ENCODE measurements around the gene PAPPA2.

Gene PAPPA2

DNA sequence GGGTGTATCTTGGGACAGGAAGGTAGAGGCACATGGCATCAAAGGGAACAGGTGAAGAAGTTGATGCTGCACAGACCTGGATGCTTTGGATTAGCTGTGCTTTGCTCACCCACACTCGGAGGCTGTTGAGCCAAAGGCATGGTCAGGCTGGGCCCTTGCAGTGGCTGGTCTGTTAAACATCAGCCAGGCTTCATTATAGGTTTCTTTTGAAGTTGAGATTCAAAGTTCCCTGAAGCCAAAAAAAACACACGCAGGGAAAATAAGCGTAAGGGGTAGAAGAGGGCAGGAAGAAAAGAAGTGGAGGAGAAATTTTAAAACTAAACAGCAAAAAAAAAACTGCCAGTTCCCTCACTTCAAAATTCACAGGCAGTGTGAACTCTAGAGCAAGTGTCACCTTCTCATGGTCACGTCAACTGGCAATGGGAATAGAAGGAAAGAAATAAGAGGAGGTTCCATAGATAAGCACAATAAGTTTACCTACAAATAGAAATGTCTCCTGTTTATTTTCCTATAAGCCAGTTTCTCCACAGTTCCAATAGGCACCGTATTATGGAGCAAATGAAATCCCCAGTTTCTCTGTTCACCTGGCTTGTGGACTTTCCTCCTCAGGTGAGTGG is 139.5 kb downstream of the PAPPA2 start:
- CTCF ChIA-PET: no interaction called here
- TF ChIP-seq, protein P1, sequence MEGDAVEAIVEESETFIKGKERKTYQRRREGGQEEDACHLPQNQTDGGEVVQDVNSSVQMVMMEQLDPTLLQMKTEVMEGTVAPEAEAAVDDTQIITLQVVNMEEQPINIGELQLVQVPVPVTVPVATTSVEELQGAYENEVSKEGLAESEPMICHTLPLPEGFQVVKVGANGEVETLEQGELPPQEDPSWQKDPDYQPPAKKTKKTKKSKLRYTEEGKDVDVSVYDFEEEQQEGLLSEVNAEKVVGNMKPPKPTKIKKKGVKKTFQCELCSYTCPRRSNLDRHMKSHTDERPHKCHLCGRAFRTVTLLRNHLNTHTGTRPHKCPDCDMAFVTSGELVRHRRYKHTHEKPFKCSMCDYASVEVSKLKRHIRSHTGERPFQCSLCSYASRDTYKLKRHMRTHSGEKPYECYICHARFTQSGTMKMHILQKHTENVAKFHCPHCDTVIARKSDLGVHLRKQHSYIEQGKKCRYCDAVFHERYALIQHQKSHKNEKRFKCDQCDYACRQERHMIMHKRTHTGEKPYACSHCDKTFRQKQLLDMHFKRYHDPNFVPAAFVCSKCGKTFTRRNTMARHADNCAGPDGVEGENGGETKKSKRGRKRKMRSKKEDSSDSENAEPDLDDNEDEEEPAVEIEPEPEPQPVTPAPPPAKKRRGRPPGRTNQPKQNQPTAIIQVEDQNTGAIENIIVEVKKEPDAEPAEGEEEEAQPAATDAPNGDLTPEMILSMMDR (IDR thresholded peaks at IDR 0.05; ENCODE audit: insufficient read depth, low read length, missing control alignments): no peak
- POLR2A ChIA-PET: no interaction called here

DNA sequence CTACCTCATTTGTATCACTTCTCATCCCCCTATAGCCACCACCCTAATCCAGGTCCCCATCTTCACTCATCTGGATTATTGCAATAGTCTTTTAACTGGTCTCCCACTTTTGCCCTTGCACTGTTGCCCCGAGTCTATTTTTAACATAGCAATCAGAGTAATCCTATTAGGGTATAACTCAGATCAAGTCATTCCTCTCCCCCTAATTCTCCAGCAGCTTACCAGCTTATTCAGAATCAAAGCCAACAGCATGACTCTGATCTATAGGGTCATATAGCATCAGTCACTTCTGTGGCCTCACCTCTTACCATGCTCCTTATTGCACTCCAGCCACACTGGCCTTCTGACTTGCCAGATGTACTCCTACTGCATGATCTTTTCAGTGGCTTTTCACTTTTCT is 140.7 kb downstream of the PAPPA2 start:
- no peak overlapping the region for H3K4me3 ChIP-seq (ENCODE audit: low read depth, low read length)
- TF ChIP-seq, protein P1 (IDR thresholded peaks at IDR 0.05; ENCODE audit: insufficient read depth, low read length, missing control alignments): no peak
- ChIA-PET CTCF (no interaction called here), POLR2A (no interaction called here)
- no peak for DNase-seq (ENCODE audit: low read depth, low spot score)

More for the DNA sequence above, 139.5 kb downstream of the PAPPA2 start:
- no peak overlapping the region for H3K4me3 ChIP-seq (ENCODE audit: low read depth, low read length)
- DNase-seq (ENCODE audit: low read depth, low spot score): no peak

DNA sequence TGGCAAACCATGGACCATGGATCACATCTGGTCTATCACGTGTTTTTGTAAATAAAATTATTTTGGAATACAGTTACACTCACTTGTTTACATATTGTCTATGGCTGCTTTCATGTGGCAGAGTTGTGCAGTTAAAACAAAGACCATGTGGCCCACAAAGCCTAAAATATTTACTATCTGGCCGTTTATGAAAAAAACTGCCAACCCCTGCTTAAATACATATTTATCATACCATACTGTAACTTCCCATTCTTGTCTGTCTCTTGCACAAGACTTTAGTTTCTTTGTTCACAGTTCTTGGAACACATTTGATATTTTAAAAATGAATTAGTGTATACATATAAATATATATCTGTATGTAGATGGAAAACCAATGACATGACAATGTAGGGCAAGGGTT is 141.5 kb downstream of the PAPPA2 start:
- ChIA-PET CTCF (interaction anchor here (1.5 to 2.1 kb wide), 2 partner anchors 86 to 88 kb away, joined by 6 to 7 read pairs; no protein-coding TSS in a partner anchor), POLR2A (no interaction called here)
- DNase-seq (ENCODE audit: low read depth, low spot score): no peak
- no peak overlapping the region for H3K4me3 ChIP-seq (ENCODE audit: low read depth, low read length)
- TF ChIP-seq, protein P1 (IDR thresholded peaks at IDR 0.05; ENCODE audit: insufficient read depth, low read length, missing control alignments): no peak

DNA sequence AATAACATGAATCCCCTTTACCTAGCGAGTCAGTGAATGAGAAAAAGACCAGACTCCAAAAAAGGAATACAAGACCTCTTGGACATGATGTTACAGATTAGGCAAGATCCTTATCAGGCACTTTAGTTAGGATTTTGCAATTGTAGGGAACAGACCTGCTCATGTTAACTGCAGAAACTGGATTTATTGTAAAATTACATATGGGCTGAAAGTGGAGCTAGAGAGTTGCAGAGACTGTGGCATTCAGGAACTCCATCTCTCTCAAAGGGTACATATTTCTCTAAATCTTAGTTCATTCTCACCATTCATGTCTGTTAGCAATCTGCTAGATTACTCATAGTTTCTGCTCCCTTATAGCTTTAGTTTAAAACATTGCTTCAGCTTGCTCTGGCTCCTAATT is 142.2 kb downstream of the PAPPA2 start:
- ChIA-PET POLR2A (interaction anchor here (0.5 kb wide), 1 partner anchor 235 kb away, joined by 4 read pairs; no protein-coding TSS in a partner anchor), CTCF (interaction anchor here (0.6 to 2.1 kb wide), 3 partner anchors 86 to 133 kb away, joined by 3 to 7 read pairs (median 6); no protein-coding TSS in a partner anchor)
- DNase-seq (ENCODE audit: low read depth, low spot score): no peak
- no peak overlapping the region for H3K4me3 ChIP-seq (ENCODE audit: low read depth, low read length)
- TF ChIP-seq, protein P1 (IDR thresholded peaks at IDR 0.05; ENCODE audit: insufficient read depth, low read length, missing control alignments): no peak

DNA sequence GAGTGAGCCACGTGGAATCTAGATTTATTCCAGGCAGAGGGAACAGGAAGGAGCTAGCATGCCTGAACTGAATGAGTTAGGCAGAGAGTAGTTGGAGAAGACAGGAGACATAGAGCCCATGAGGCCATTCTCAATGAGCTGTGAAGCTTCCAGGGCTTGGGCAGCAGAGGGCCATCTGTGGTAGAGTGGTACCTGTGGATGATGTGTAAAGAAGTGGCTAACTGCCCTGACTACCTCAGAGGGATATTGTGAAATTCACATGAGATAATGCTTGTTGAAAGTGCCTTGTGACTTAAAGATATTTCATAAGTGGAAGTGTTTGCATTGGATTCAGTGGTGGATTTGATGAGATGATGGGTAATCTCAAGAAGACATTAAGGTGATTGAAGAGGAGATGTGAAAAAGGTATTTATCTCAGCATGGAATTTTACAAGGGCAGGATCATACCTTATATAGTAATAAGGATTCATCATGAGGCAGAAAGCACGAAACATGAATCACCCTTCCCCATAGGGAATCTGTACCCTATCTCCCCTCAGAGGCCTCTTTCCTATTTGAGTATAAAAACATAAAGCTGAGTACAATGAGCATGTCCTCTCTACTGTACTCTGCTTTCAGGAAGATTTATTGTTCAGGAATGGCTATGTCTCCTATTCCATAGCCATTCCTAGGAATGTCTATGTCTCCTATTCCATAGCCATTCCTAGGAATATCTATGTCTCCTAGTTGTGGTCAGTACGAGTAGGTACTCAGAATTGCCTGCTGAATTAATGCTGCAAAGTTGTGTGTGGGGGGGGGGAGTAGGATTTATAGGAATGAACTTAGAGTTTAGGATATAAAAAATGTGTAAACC is 146.8 kb downstream of the PAPPA2 start:
- ChIA-PET CTCF (no interaction called here), POLR2A (no interaction called here)
- no peak overlapping the region for H3K4me3 ChIP-seq (ENCODE audit: low read depth, low read length)
- DNase-seq (ENCODE audit: low read depth, low spot score): no peak
- TF ChIP-seq, protein P1 (IDR thresholded peaks at IDR 0.05; ENCODE audit: insufficient read depth, low read length, missing control alignments): no peak

DNA sequence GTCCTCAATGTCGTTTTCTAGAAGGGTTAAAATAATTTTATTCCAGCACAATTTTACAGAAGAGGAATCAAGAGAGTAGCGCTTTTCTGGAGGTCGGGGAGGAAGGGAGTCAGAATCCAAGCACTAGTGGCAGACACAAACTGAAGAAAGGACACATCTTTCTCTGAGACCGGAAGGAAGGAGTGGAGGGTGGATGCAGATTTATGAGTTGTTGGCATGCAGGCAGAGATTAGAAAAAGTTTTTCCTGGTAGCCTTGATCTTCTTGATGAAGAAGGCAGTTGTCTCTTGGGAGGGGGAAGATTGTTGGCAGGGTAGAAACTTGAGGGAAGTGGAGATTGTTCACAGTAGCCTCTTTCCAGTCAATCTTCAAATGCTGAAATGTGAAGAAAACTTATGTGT is 149.8 kb downstream of the PAPPA2 start:
- no peak for DNase-seq (ENCODE audit: low read depth, low spot score)
- POLR2A ChIA-PET: no interaction called here
- TF ChIP-seq, protein P1 (IDR thresholded peaks at IDR 0.05; ENCODE audit: insufficient read depth, low read length, missing control alignments): no peak
- CTCF ChIA-PET: no interaction called here
- no peak overlapping the region for H3K4me3 ChIP-seq (ENCODE audit: low read depth, low read length)

Measured in AG04449 (cell line).